Adrenal gland (tissue), 12 donors: Measurements from ENCODE around the gene APMAP. TPM values are rescaled to one million over a fixed set of nuclear protein-coding genes. Genes with fewer than 3 reads are reported as not detected.
A peak's percentile ranks its signal among the peaks of the same experiment; 100 is the strongest.

Source experiments
- DNase-seq, 7 donors: peaks; one replicate each; pipeline ENCODE4 v3.0.0-alpha.2; 2019 to 2020
- H3K27ac ChIP-seq, 5 donors: fragments of 200-600 bp; sonication (generic) in 4 of 5; 1 replicate in 3 of 5; 2 replicates in 2 of 5; pipeline versions ENCODE4 v1.5.1 to v1.8.0; 2016 to 2020; ENCODE audit warnings: mild to moderate bottlenecking in 1 of 5
- H3K27me3 ChIP-seq: fragments of 200-600 bp; 2 replicates; pipeline ENCODE4 v1.8.0; 2021
- H3K36me3 ChIP-seq, 2 donors: fragments of 200-600 bp; replicated peaks in 1 of 2; 1 replicate in 1 of 2; 2 replicates in 1 of 2; pipeline versions ENCODE4 v1.5.1 to v1.8.0; 2018 to 2022
- H3K4me1 ChIP-seq, 2 donors: fragments of 200-600 bp; replicated peaks in 1 of 2; 1 replicate in 1 of 2; 2 replicates in 1 of 2; pipeline versions ENCODE4 v1.5.1 to v1.8.0; 2018 to 2021
- H3K4me3 ChIP-seq, 4 donors: fragments of 200-600 bp; sonication (generic) in 3 of 4; one replicate each; pipeline ENCODE4 v1.5.1; 2016 to 2018
- H3K9me3 ChIP-seq, 3 donors: fragments of 200-600 bp; sonication (generic) in 1 of 3; replicated peaks in 1 of 3; 1 replicate in 2 of 3; 2 replicates in 1 of 3; pipeline versions ENCODE4 v1.5.1 to v1.8.0; 2016 to 2021
- CTCF ChIP-seq, 6 experiments: fragments of 450-650 bp in 4 of 6; fragments of 200-600 bp in 2 of 6; sonication (generic) in 1 of 6; IDR thresholded peaks; 1 replicate in 5 of 6; 2 replicates in 1 of 6; pipeline versions ENCODE4 v1.5.1 to v1.8.0; 2016 to 2021; ENCODE audit warnings: antibody characterized with exemption in 6 of 6, mild to moderate bottlenecking in 2 of 6, moderate library complexity in 1 of 6
- POLR2A ChIP-seq, 2 donors: fragments of 450-650 bp; IDR thresholded peaks; one replicate each; pipeline ENCODE4 v1.6.1; 2017; ENCODE audit warnings: antibody characterized with exemption in 2 of 2, mild to moderate bottlenecking in 2 of 2, moderate library complexity in 1 of 2
- WGBS, 4 donors: extraction: QIAGEN DNeasy Blood & Tissue Kit in 2 of 4; methylation state at CpG; one replicate each; pipeline versions ENCODE4 v1.1.5 to v1.1.7; 2013 to 2017; 5-methylcytosine and 5-hydroxymethylcytosine counted together
- intact Hi-C, 2 donors: fragments of 100-400 bp; cut with DNase I; formaldehyde crosslinking; loops; one replicate each; pipeline versions ENCODE4 v1.14.1 to v1.15.0; 2022 to 2023
- polyA plus RNA-seq, 3 donors: library from polyadenylated mRNA; stranded (reverse); fragments of 200-250 nt in 2 of 3; fragments of 350-450 nt in 1 of 3; fragmentation: Illumina TruSeq in 1 of 3; extraction: RNeasy Lipid Tissue Mini Kit (QIAGEN cat#74804) in 1 of 3; gene quantifications; one replicate each; pipeline ENCODE4 v1.2.3, GENCODE V29; 2013 to 2014
- total RNA-seq, 9 donors: library from RNA; depleted of rRNA in 4 of 9; stranded (reverse); fragments of >200 nt in 4 of 9; fragments of 120-200 nt in 1 of 9; fragmentation: NEBNext Ultra II Directional in 1 of 9; extraction: Animal tissue kit (Norgen Biotek cat#: 25700) in 1 of 9; gene quantifications; one replicate each; pipeline versions ENCODE4 v1.1.0 to v1.2.4, GENCODE V29; 2013 to 2023
- donor health status: healthy with polysubstance abuse.
- donor health status: Bipolar disorder and iron deficiency.
- donor health status: DM: yes; HTN: yes; CAD: no.
- donor health status: DM: no; HTN: no; CAD: no.
- donor health status: DM: no; HTN: no; CAD: no.
- donor health status: DM: yes; HTN: yes; CAD: no.

APMAP gene
- total and polyA plus RNA-seq, 12 donors: 30.3 to 110 (median 69.7) TPM

- H3K27me3 ChIP-seq: no peaks in the 10 kb centered on the region
- H3K9me3 ChIP-seq: no peaks in the 10 kb centered on the region
- no peaks in the 10 kb centered on the region for H3K36me3 ChIP-seq
- TF ChIP-seq POLR2A (IDR thresholded peaks at IDR 0.05) (no peak), CTCF (IDR thresholded peaks at IDR 0.05) (peak in 1 of 6 experiments; percentile 40)
- peak overlapping the region in 1 of 5 donors; percentile 52 for H3K27ac ChIP-seq
- no peak overlapping the region for H3K4me3 ChIP-seq
- 35 to 44% (median 42%) methylated on average over 4 of the region's 4 CpGs for WGBS, 4 donors
- DNase-seq: peak in 6 of 7 donors; percentile 70 to 82 (median 74)
- intact Hi-C loops: no loop called here
- H3K4me1 ChIP-seq: peaks cover 0 to 5% of the 10 kb centered on the region in 2 donors
Observed at GRCh38 chr20:25000268-25000801, 7.8 kb upstream of the APMAP start.

GRCh38 chr20:24999568-24999967 lies 7.0 kb upstream of the APMAP start:
- TF ChIP-seq CTCF (IDR thresholded peaks at IDR 0.05) (no peak), POLR2A (IDR thresholded peaks at IDR 0.05) (no peak)
- intact Hi-C loops: no loop called here
- no peak overlapping the region for H3K27ac ChIP-seq
- peak in 3 of 7 donors; percentile 10 to 39 (median 12) for DNase-seq
- no peaks in the 10 kb centered on the region for H3K36me3 ChIP-seq
- no peak overlapping the region for H3K4me3 ChIP-seq
- no peaks in the 10 kb centered on the region for H3K9me3 ChIP-seq
- H3K27me3 ChIP-seq: no peaks in the 10 kb centered on the region
- 86 to 98% (median 87%) methylated on average over 4 of the region's 4 CpGs for WGBS, 4 donors
- H3K4me1 ChIP-seq: peaks cover 0 to 5% of the 10 kb centered on the region in 2 donors

- H3K36me3 ChIP-seq: no peaks in the 10 kb centered on the region
- WGBS, 4 donors: 71 to 81% (median 77%) methylated on average over 12 of the region's 12 CpGs
- no peak for TF ChIP-seq POLR2A (IDR thresholded peaks at IDR 0.05)
- no peak for TF ChIP-seq CTCF (IDR thresholded peaks at IDR 0.05)
- H3K27me3 ChIP-seq: no peaks in the 10 kb centered on the region
- peaks cover 0 to 8% of the 10 kb centered on the region in 2 donors for H3K4me1 ChIP-seq
- intact Hi-C loops: no loop called here
- DNase-seq: peak in 3 of 7 donors; percentile 5 to 36 (median 13)
- no peaks in the 10 kb centered on the region for H3K9me3 ChIP-seq
- H3K27ac ChIP-seq: no peak overlapping the region
- H3K4me3 ChIP-seq: no peak overlapping the region
Observed at GRCh38 chr20:24998631-24999445, 6.3 kb upstream of the APMAP start.

- H3K4me1 ChIP-seq: peaks cover 0 to 16% of the 10 kb centered on the region in 2 donors
Observed at GRCh38 chr20:24998121-24998520, 5.6 kb upstream of the APMAP start.

More at GRCh38 chr20:24998121-24998520, 5.6 kb upstream of the APMAP start:
- peak in 3 of 7 donors; percentile 2 to 35 (median 7) for DNase-seq
- WGBS, 4 donors: 64 to 93% (median 75%) methylated on average over 3 of the region's 3 CpGs
- H3K36me3 ChIP-seq: no peaks in the 10 kb centered on the region
- H3K27ac ChIP-seq: no peak overlapping the region
- TF ChIP-seq CTCF (IDR thresholded peaks at IDR 0.05) (no peak), POLR2A (IDR thresholded peaks at IDR 0.05) (no peak)
- H3K9me3 ChIP-seq: no peaks in the 10 kb centered on the region
- no peak overlapping the region for H3K4me3 ChIP-seq
- intact Hi-C loops: no loop called here
- H3K27me3 ChIP-seq: no peaks in the 10 kb centered on the region
